PFSK-1 (cell line): ENCODE measurements around the gene DAAM1.

Experiments used
- FOXP2 ChIP-seq: optimal IDR thresholded peaks from 2 replicates; pipeline ENCODE3; 2011; ENCODE audit warnings: borderline replicate concordance, control low read depth, inconsistent platforms; ENCODE audit not compliant: insufficient read depth; ENCODE audit errors: extremely low read length, extremely low read depth
- POLR2AphosphoS5 ChIP-seq: IDR thresholded peaks from 2 replicates; pipeline ENCODE4 v1.6.1; 2012; ENCODE audit warnings: low read depth, mild to moderate bottlenecking, control low read depth, low read length, moderate library complexity
- SIN3A ChIP-seq: IDR thresholded peaks from 2 replicates; pipeline ENCODE4 v1.6.1; 2012; ENCODE audit warnings: mild to moderate bottlenecking, low read length, moderate library complexity, borderline replicate concordance; ENCODE audit not compliant: insufficient read depth
- TAF1 ChIP-seq: IDR thresholded peaks from 2 replicates; pipeline ENCODE4 v1.6.1; 2012; ENCODE audit warnings: low read length, control low read depth, borderline replicate concordance; ENCODE audit not compliant: insufficient read depth
- TF ChIP-seq, protein P1 (sequence below), 2 experiments: IDR thresholded peaks; 2 replicates each; pipeline versions ENCODE4 v1.6.1 to v1.8.0; 2011 to 2012; ENCODE audit warnings: low read depth in 2 of 2, low read length in 2 of 2, control low read depth in 1 of 2, inconsistent platforms in 1 of 2, mild to moderate bottlenecking in 1 of 2, moderate library complexity in 1 of 2; ENCODE audit not compliant: insufficient read depth in 1 of 2

The DAAM1 gene

DNA sequence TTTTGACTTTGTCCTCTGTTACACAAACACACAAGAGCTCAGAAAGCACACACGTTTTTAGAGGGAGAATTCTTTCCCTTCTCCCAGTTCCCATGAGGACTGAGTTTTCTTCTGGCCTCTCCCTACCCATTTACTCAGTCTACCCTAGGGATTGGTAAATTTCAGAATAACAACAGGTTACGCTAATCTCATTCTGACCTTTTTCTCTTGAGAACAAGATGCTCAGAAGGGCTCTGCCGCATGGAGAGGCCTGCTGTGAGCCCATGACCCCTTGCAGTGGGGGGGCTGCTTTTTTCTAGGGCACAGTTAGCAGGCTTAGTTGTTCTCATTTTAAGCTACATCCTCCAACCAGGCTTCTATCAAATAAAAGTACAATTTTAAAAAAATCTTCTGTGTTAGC lies 207.2 kb downstream of the DAAM1 start:
- TF ChIP-seq, protein P1, sequence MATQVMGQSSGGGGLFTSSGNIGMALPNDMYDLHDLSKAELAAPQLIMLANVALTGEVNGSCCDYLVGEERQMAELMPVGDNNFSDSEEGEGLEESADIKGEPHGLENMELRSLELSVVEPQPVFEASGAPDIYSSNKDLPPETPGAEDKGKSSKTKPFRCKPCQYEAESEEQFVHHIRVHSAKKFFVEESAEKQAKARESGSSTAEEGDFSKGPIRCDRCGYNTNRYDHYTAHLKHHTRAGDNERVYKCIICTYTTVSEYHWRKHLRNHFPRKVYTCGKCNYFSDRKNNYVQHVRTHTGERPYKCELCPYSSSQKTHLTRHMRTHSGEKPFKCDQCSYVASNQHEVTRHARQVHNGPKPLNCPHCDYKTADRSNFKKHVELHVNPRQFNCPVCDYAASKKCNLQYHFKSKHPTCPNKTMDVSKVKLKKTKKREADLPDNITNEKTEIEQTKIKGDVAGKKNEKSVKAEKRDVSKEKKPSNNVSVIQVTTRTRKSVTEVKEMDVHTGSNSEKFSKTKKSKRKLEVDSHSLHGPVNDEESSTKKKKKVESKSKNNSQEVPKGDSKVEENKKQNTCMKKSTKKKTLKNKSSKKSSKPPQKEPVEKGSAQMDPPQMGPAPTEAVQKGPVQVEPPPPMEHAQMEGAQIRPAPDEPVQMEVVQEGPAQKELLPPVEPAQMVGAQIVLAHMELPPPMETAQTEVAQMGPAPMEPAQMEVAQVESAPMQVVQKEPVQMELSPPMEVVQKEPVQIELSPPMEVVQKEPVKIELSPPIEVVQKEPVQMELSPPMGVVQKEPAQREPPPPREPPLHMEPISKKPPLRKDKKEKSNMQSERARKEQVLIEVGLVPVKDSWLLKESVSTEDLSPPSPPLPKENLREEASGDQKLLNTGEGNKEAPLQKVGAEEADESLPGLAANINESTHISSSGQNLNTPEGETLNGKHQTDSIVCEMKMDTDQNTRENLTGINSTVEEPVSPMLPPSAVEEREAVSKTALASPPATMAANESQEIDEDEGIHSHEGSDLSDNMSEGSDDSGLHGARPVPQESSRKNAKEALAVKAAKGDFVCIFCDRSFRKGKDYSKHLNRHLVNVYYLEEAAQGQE (IDR thresholded peaks at IDR 0.05; ENCODE audit: insufficient read depth in 1 of 2, low read depth in 2 of 2, low read length in 2 of 2): no peak
- TF ChIP-seq FOXP2 (no peak), POLR2AphosphoS5 (no peak), TAF1 (no peak), SIN3A (no peak)

DNA sequence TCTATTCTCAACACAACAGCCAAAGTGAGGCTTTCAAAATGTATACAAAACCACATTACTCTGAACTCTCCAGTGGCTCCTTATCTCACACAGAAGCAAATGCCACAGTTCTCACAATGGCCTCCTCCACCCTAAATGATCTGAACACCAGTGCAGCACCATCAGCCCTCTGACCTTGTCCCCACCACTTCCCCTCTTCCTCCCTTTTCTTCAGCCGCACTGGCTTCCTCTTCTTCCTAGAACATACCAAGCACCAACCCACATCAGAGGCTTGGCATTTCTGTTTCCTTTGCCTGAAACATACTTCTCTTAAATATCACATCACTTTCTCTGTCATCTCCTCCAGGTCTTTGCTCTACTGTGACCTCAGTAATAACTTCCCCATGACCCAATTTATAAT lies 210.4 kb downstream of the DAAM1 start:
- TF ChIP-seq, protein P1 (IDR thresholded peaks at IDR 0.05; ENCODE audit: insufficient read depth in 1 of 2, low read depth in 2 of 2, low read length in 2 of 2): no peak
- TF ChIP-seq SIN3A (no peak), FOXP2 (no peak)

DNA sequence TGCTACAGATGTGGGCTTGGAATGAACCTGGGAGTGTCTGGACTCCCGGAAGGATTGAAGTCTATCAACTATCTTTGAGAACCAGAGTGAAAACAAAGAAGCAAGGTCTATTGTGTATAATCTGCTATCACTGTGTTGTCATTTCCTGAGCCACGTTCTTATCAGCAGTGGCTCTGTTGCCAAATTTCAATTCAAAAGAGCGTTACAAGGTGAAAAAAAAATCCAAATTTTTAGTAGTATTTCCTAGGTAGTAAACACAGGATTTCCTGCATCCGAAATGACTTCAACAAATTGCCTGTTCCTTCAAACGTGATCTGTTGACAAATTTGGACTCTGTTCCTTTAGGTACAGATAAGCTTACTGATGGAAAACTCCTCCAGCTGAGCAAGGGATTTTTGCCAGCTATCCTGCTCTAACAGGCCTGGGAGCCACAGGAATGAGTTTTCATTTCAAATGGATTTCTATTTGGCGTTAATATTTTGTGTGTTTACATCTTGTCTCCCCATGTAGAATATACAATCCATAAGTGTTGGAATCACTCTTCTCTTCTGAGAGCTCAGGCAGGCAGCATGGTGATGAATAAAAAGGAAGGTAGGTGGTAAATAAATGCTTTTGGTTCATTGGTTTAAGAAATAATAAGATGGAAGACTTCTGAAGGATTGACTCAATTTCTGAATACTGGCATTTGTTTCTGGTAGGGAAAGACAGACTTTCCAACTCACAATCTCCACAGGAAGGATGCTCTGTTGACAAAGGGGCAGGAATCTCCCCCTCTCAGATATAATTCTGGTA lies 218.2 kb downstream of the DAAM1 start:
- TF ChIP-seq FOXP2 (no peak), TAF1 (no peak), POLR2AphosphoS5 (no peak), SIN3A (no peak)
- TF ChIP-seq, protein P1 (IDR thresholded peaks at IDR 0.05; ENCODE audit: insufficient read depth in 1 of 2, low read depth in 2 of 2, low read length in 2 of 2): no peak

DNA sequence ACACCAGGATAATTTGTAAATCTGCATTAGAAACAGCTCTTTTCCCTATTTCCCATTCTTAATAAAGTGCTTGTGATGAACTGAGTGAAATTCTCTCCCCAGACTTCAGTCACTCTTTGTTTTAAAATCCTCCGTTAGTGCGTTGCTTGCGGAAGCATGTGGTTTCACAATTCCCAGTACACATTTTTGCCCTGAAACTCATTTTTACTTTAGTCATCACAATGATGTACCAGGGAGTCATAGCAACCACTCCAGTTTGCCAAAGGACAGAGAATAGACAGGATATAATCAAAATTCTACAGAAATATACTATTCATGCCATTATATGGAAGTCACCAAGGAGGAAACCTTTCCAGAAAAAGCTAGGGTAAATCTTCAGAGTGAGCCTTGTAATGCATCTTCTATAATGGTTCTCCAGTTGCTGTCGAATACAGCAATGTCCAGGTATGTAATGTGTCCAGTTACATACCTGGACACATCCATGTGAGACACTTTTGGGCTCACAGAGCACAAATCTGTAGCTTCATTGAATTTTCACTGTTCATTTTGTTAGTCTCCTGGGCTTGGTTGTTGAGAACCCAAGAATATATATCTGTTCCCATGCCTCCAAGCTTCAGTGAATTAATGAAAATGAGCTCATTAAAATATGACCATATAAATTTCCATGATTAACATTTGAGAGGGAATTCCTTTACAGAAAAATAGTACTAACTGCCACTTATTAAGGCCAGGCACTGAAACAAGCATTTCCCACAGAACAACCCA lies 219.0 kb downstream of the DAAM1 start:
- TF ChIP-seq, protein P1 (IDR thresholded peaks at IDR 0.05; ENCODE audit: insufficient read depth in 1 of 2, low read depth in 2 of 2, low read length in 2 of 2): no peak
- TF ChIP-seq POLR2AphosphoS5 (no peak), TAF1 (no peak), FOXP2 (no peak), SIN3A (no peak)
